Smooth muscle cell (in vitro differentiated cells): ENCODE data around the gene RFC2. TPM values are rescaled to one million over a fixed set of nuclear protein-coding genes. Genes with fewer than 3 reads are reported as not detected.

ENCODE experiments used
- DNase-seq: peaks from one replicate; lab custom pipeline; 2025; ENCODE audit not compliant: unreplicated experiment; lab: John Stamatoyannopoulos, UW
- H2AFZ ChIP-seq: fragments of 200-600 bp; sonication (generic); 2 replicates; pipeline ENCODE4 v1.6.0; 2016; ENCODE audit warnings: antibody characterized with exemption, low read depth, mild to moderate bottlenecking
- H3F3A ChIP-seq: fragments of 200-600 bp; sonication (generic); 2 replicates; pipeline ENCODE4 v1.6.0; 2017; ENCODE audit warnings: antibody characterized with exemption, low read depth
- H3K27ac ChIP-seq: fragments of 200-600 bp; sonication (generic); 2 replicates; pipeline ENCODE4 v1.5.1; 2016; ENCODE audit warnings: low read depth, mild to moderate bottlenecking
- H3K27me3 ChIP-seq: fragments of 200-600 bp; sonication (generic); 2 replicates; pipeline ENCODE4 v1.6.1; 2016; ENCODE audit warnings: low read depth, mild to moderate bottlenecking
- H3K36me3 ChIP-seq: fragments of 200-600 bp; sonication (generic); 2 replicates; pipeline ENCODE4 v1.5.1; 2016; ENCODE audit warnings: low read depth
- H3K4me1 ChIP-seq: fragments of 200-600 bp; sonication (generic); 2 replicates; pipeline ENCODE4 v1.5.1; 2016; ENCODE audit warnings: low read depth
- H3K4me2 ChIP-seq: fragments of 200-600 bp; sonication (generic); 2 replicates; pipeline ENCODE4 v1.6.0; 2016; ENCODE audit warnings: mild to moderate bottlenecking
- H3K4me3 ChIP-seq: fragments of 200-600 bp; sonication (generic); 2 replicates; pipeline ENCODE4 v1.5.1; 2016; ENCODE audit warnings: mild to moderate bottlenecking
- H3K79me2 ChIP-seq: fragments of 200-600 bp; sonication (generic); 2 replicates; pipeline ENCODE4 v1.6.0; 2016; ENCODE audit warnings: low read depth, mild to moderate bottlenecking
- H3K9ac ChIP-seq: fragments of 200-600 bp; sonication (generic); 2 replicates; pipeline ENCODE4 v1.6.0; 2016; ENCODE audit warnings: low read depth
- H3K9me3 ChIP-seq: fragments of 200-600 bp; sonication (generic); replicated peaks from 2 replicates; pipeline ENCODE4 v1.5.1; 2016; ENCODE audit warnings: low read depth
- H4K20me1 ChIP-seq: fragments of 200-600 bp; sonication (generic); 2 replicates; pipeline ENCODE4 v1.6.0; 2016; ENCODE audit warnings: low read depth
- WGBS: methylation state at CpG from one replicate; pipeline ENCODE4 v1.1.7; 2016; ENCODE audit warnings: low lambda C conversion rate; 5-methylcytosine and 5-hydroxymethylcytosine counted together
- polyA plus RNA-seq: library from polyadenylated mRNA; unstranded; fragments of >200 nt; fragmentation: Nextera tagmentation; extraction: Ambion mirVana; gene quantifications from 2 replicates; pipeline ENCODE4 v1.2.1, GENCODE V29; 2016
- total RNA-seq: library from RNA; depleted of rRNA; stranded (reverse); fragments of >200 nt; gene quantifications from 2 replicates; pipeline ENCODE4 v1.2.3, GENCODE V29; 2014
- TF ChIP-seq, protein P1 (sequence below): fragments of 200-600 bp; sonication (generic); IDR thresholded peaks from 2 replicates; pipeline ENCODE4 v1.5.1; 2017; ENCODE audit warnings: borderline replicate concordance, mild to moderate bottlenecking, antibody characterized with exemption; ENCODE audit not compliant: insufficient read depth, poor library complexity, severe bottlenecking

RFC2 gene
- total and polyA plus RNA-seq, 2 experiments from 2014 or later: 28.9 to 29.4 TPM

GRCh38 chr7:74231232-74231590 is 23.0 kb downstream of the RFC2 start:
- H3K4me1 ChIP-seq: no peaks in the 10 kb centered on the region
- no peaks in the 10 kb centered on the region for H3K27me3 ChIP-seq
- H2AFZ ChIP-seq: no peak overlapping the region
- H3K4me2 ChIP-seq: no peak overlapping the region
- no peak for DNase-seq
- H3K36me3 ChIP-seq: no peaks in the 10 kb centered on the region
- H3F3A ChIP-seq: peaks cover 6% of the 10 kb centered on the region
- H3K9ac ChIP-seq: no peak overlapping the region
- WGBS: 94% methylated on average over 12 of the region's 12 CpGs
- H3K27ac ChIP-seq: no peak overlapping the region
- H3K4me3 ChIP-seq: no peak overlapping the region
- no peaks in the 10 kb centered on the region for H3K79me2 ChIP-seq
- peaks cover 25% of the 10 kb centered on the region for H4K20me1 ChIP-seq
- TF ChIP-seq, protein P1, sequence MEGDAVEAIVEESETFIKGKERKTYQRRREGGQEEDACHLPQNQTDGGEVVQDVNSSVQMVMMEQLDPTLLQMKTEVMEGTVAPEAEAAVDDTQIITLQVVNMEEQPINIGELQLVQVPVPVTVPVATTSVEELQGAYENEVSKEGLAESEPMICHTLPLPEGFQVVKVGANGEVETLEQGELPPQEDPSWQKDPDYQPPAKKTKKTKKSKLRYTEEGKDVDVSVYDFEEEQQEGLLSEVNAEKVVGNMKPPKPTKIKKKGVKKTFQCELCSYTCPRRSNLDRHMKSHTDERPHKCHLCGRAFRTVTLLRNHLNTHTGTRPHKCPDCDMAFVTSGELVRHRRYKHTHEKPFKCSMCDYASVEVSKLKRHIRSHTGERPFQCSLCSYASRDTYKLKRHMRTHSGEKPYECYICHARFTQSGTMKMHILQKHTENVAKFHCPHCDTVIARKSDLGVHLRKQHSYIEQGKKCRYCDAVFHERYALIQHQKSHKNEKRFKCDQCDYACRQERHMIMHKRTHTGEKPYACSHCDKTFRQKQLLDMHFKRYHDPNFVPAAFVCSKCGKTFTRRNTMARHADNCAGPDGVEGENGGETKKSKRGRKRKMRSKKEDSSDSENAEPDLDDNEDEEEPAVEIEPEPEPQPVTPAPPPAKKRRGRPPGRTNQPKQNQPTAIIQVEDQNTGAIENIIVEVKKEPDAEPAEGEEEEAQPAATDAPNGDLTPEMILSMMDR: no peak
- no peaks in the 10 kb centered on the region for H3K9me3 ChIP-seq

GRCh38 chr7:74230446-74231231 is 23.6 kb downstream of the RFC2 start:
- Histone ChIP-seq H3K27me3 (no peaks in the 10 kb centered on the region), H3K4me2 (no peak overlapping the region), H2AFZ (no peak overlapping the region), H3F3A (peaks cover 6% of the 10 kb centered on the region), H4K20me1 (peaks cover 25% of the 10 kb centered on the region), H3K27ac (no peak overlapping the region), H3K79me2 (no peaks in the 10 kb centered on the region), H3K36me3 (no peaks in the 10 kb centered on the region), H3K9me3 (no peaks in the 10 kb centered on the region), H3K9ac (no peak overlapping the region), H3K4me3 (no peak overlapping the region), H3K4me1 (no peaks in the 10 kb centered on the region)
- no peak for DNase-seq
- TF ChIP-seq, protein P1: no peak
- WGBS: 97% methylated on average over 15 of the region's 15 CpGs

GRCh38 chr7:74228951-74229900 is 25.0 kb downstream of the RFC2 start:
- Histone ChIP-seq H3K27ac (no peak overlapping the region), H3K4me3 (no peak overlapping the region), H3K4me1 (no peaks in the 10 kb centered on the region), H2AFZ (no peak overlapping the region), H3F3A (peaks cover 2% of the 10 kb centered on the region), H3K9me3 (no peaks in the 10 kb centered on the region), H3K9ac (no peak overlapping the region), H4K20me1 (peaks cover 18% of the 10 kb centered on the region), H3K4me2 (no peak overlapping the region), H3K79me2 (no peaks in the 10 kb centered on the region), H3K27me3 (no peaks in the 10 kb centered on the region), H3K36me3 (no peaks in the 10 kb centered on the region)
- TF ChIP-seq, protein P1: no peak
- over 99% methylated on average over 9 of the region's 9 CpGs for WGBS
- no peak for DNase-seq
